Thyroid gland (tissue), 4 donors: Measurements from ENCODE around the gene GTPBP1.

Source experiments
- CTCF ChIP-seq, 6 experiments: fragments of 200-600 bp in 3 of 6; fragments of 450-650 bp in 3 of 6; sonication (generic) in 3 of 6; IDR thresholded peaks; one replicate each; pipeline ENCODE4 v1.5.1; 2016 to 2019; ENCODE audit warnings: antibody characterized with exemption in 6 of 6, mild to moderate bottlenecking in 2 of 6, inconsistent platforms in 1 of 6, moderate library complexity in 1 of 6
- POLR2A ChIP-seq, 2 donors: fragments of 450-650 bp; IDR thresholded peaks; one replicate each; pipeline ENCODE4 v1.6.1; 2017; ENCODE audit warnings: antibody characterized with exemption in 2 of 2, mild to moderate bottlenecking in 2 of 2, moderate library complexity in 1 of 2

- TF ChIP-seq CTCF (IDR thresholded peaks at IDR 0.05), result no peak
- TF ChIP-seq POLR2A (IDR thresholded peaks at IDR 0.05), result no peak
These were observed 52.7 kb downstream of the GTPBP1 start for GRCh38 chr22:38758276-38758945.
